Measurements from ENCODE around the gene LRRC41.
"Not testable (repeated sequence)": the region's sequence is repeated elsewhere in the genome, so short reads cannot be mapped to it uniquely, and the experiment has no call there.

LRRC41 gene

GRCh38 chr1:46246136-46246535 is 57.3 kb downstream of the LRRC41 start:
- H3K9me3 ChIP-seq (ENCODE audit: control insufficient read depth, insufficient read depth, low read depth, low read length); H3K4me3 ChIP-seq (ENCODE audit: low read depth, low read length); H3K27ac ChIP-seq (ENCODE audit: extremely low read depth, low read depth, low read length); H3K4me1 ChIP-seq (ENCODE audit: control insufficient read depth, insufficient read depth, low read length): not testable (repeated sequence)
- ChIA-PET POLR2A (interaction anchor here (1.1 to 1.9 kb wide), 5 partner anchors 10 to 114 kb away, joined by 4 to 16 read pairs (median 4); partner anchors contain the start of gene PIK3R3), CTCF (interaction anchor here (0.7 to 2.9 kb wide), 3 partner anchors 22 to 1453 kb away, joined by 3 to 23 read pairs (median 5); no protein-coding TSS in a partner anchor)
- peaks cover 13 to 27% of the 10 kb centered on the region in 2 experiments for H3K36me3 ChIP-seq (ENCODE audit: control insufficient read depth in 2 of 2, insufficient read depth in 1 of 2, low read length in 2 of 2)
- peak; percentile 50; the same call in 1 of the 2 replicates for TF ChIP-seq ZNF121 (tag by site-specific recombination; IDR thresholded peaks at IDR 0.05)

- no peak overlapping the region for H3K27ac ChIP-seq (ENCODE audit: extremely low read depth, low read depth, low read length)
- no peaks in the 10 kb centered on the region for H3K9me3 ChIP-seq (ENCODE audit: control insufficient read depth, insufficient read depth, low read depth, low read length)
- ChIA-PET POLR2A (interaction anchor here (0.6 to 1.9 kb wide), 4 partner anchors 11 to 716 kb away, joined by 3 to 4 read pairs (median 3); no protein-coding TSS in a partner anchor), CTCF (interaction anchor here (0.6 to 2.2 kb wide), 17 partner anchors 10 to 941 kb away, joined by 3 to 17 read pairs (median 4); partner anchors contain the start of genes LRRC41 and UQCRH)
- TF ChIP-seq GFI1B (tag by site-specific recombination; IDR thresholded peaks at IDR 0.05) (no peak), ZBTB17 (tag by site-specific recombination; IDR thresholded peaks at IDR 0.05) (no peak), ZNF654 (tag by site-specific recombination; IDR thresholded peaks at IDR 0.05; ENCODE audit: low read depth) (peak; percentile 7; the same call in 1 of the 2 replicates), ZNF639 (tag by site-specific recombination; IDR thresholded peaks at IDR 0.05) (no peak), PRDM4 (tag by site-specific recombination; IDR thresholded peaks at IDR 0.05) (peak; percentile 70), ZNF777 (tag by site-specific recombination; IDR thresholded peaks at IDR 0.05; ENCODE audit: borderline replicate concordance) (no peak), CTCF (tag by site-specific recombination; IDR thresholded peaks at IDR 0.05) (peak; percentile 42; the same call in 1 of the 2 replicates), ZNF311 (tag by site-specific recombination; IDR thresholded peaks at IDR 0.05; ENCODE audit: borderline replicate concordance) (no peak), ZBTB20 (tag by site-specific recombination; IDR thresholded peaks at IDR 0.05) (peak; percentile 76), KLF8 (tag by site-specific recombination; IDR thresholded peaks at IDR 0.05) (peak; percentile 34; the same call in 1 of the 2 replicates), ZNF121 (tag by site-specific recombination; IDR thresholded peaks at IDR 0.05) (peak; percentile 89), ZNF362 (tag by site-specific recombination; IDR thresholded peaks at IDR 0.05) (peak; percentile 51; the same call in 1 of the 2 replicates)
- H3K4me1 ChIP-seq (ENCODE audit: control insufficient read depth, insufficient read depth, low read length): peaks cover 4% of the 10 kb centered on the region; the same call in 1 of the 2 replicates
- H3K4me3 ChIP-seq (ENCODE audit: low read depth, low read length): no peak overlapping the region
- peaks cover under 1 to 14% of the 10 kb centered on the region in 2 experiments; a peak in 1 of 3 replicates for H3K36me3 ChIP-seq (ENCODE audit: control insufficient read depth in 2 of 2, insufficient read depth in 1 of 2, low read length in 2 of 2)
Observed at GRCh38 chr1:46244656-46245371, 58.6 kb downstream of the LRRC41 start.

All from HEK293 (cell line).